Upper lobe of left lung (tissue), 6 donors: ENCODE data around the gene RAB8B. TPM values are rescaled to one million over a fixed set of nuclear protein-coding genes. Genes with fewer than 3 reads are reported as not detected.

Experiments
- ATAC-seq, 2 donors: fragments of 200-7000 bp; cut with Tn5 transposase; one replicate each; pipeline ENCODE4 v1.9.1; 2022; ENCODE audit warnings: mild to moderate bottlenecking in 2 of 2, moderate library complexity in 2 of 2; ENCODE audit not compliant: low FRiP score in 2 of 2
- DNase-seq, 2 donors: peaks; one replicate each; pipeline ENCODE4 v3.0.0-alpha.2; 2019 to 2020
- H3K27ac ChIP-seq, 4 donors: fragments of 200-600 bp; sonication (generic); one replicate each; pipeline ENCODE4 v1.5.1; 2016 to 2019
- H3K27me3 ChIP-seq, 4 donors: fragments of 200-600 bp; sonication (generic); one replicate each; pipeline ENCODE4 v1.5.1; 2017 to 2019
- H3K36me3 ChIP-seq, 4 donors: fragments of 200-600 bp; sonication (generic); one replicate each; pipeline ENCODE4 v1.5.1; 2016 to 2019
- H3K4me1 ChIP-seq, 4 donors: fragments of 200-600 bp; sonication (generic); one replicate each; pipeline ENCODE4 v1.5.1; 2018 to 2019
- H3K4me3 ChIP-seq, 4 donors: fragments of 200-600 bp; sonication (generic); one replicate each; pipeline ENCODE4 v1.5.1; 2017 to 2019; ENCODE audit warnings: mild to moderate bottlenecking in 2 of 4, moderate library complexity in 1 of 4
- H3K9me3 ChIP-seq, 4 donors: fragments of 200-600 bp; sonication (generic); one replicate each; pipeline ENCODE4 v1.5.1; 2018 to 2019
- CTCF ChIP-seq, 6 experiments: fragments of 450-650 bp in 4 of 6; fragments of 200-600 bp in 2 of 6; sonication (generic) in 2 of 6; IDR thresholded peaks; one replicate each; pipeline ENCODE4 v1.5.1; 2016 to 2019; ENCODE audit warnings: antibody characterized with exemption in 6 of 6
- EP300 ChIP-seq, 4 donors: sonication (generic); formaldehyde crosslinking; IDR thresholded peaks; one replicate each; pipeline ENCODE4 v1.5.1; 2017; ENCODE audit warnings: antibody characterized with exemption in 4 of 4, control low read depth in 2 of 4
- POLR2A ChIP-seq, 4 donors: fragments of 450-650 bp; IDR thresholded peaks; one replicate each; pipeline ENCODE4 v1.5.1; 2016 to 2017; ENCODE audit warnings: antibody characterized with exemption in 4 of 4, mild to moderate bottlenecking in 2 of 4
- POLR2AphosphoS5 ChIP-seq, 2 donors: sonication (generic); formaldehyde crosslinking; IDR thresholded peaks; one replicate each; pipeline ENCODE4 v1.5.1; 2017; ENCODE audit warnings: antibody characterized with exemption in 2 of 2
- WGBS, 2 donors: methylation state at CpG; one replicate each; pipeline ENCODE4 v1.1.5; 2017 to 2018; 5-methylcytosine and 5-hydroxymethylcytosine counted together
- total RNA-seq, 6 donors: library from RNA; depleted of rRNA in 4 of 6; stranded (reverse); fragments of >200 nt in 4 of 6; gene quantifications; one replicate each; pipeline versions ENCODE4 v1.1.0 to v1.2.1, GENCODE V29; 2016 to 2021
- donor health status: DM: no; HTN: no; CAD: no; lungs with moderate emphysema.
- donor health status: DM: no; HTN: yes; CAD: no; lungs with severe emphysema.

Gene RAB8B
- total RNA-seq, 6 donors from 2014 or later, result 10.2 to 54.8 (median 39.2) TPM

GRCh38 chr15:63157891-63158431 is 31.4 kb upstream of the RAB8B start:
- WGBS, 2 donors, result 7% methylated on average over 18 of the region's 18 CpGs
- peaks cover 0 to 27% (median 8%) of the 10 kb centered on the region in 4 donors for H3K36me3 ChIP-seq
- peak in 1 of 2 donors; percentile 55 for DNase-seq

GRCh38 chr15:63160638-63161037 is 28.8 kb upstream of the RAB8B start:
- no peak overlapping the region for H3K4me3 ChIP-seq
- no peaks in the 10 kb centered on the region for H3K27me3 ChIP-seq
- peaks cover 2 to 10% (median 7%) of the 10 kb centered on the region in 4 donors for H3K4me1 ChIP-seq
- no peak overlapping the region for H3K27ac ChIP-seq
- DNase-seq (no peak), ATAC-seq (no peak)
- H3K36me3 ChIP-seq, result no peaks in the 10 kb centered on the region
- TF ChIP-seq CTCF (IDR thresholded peaks at IDR 0.05) (no peak), POLR2AphosphoS5 (IDR thresholded peaks at IDR 0.05) (no peak), EP300 (IDR thresholded peaks at IDR 0.05) (no peak), POLR2A (IDR thresholded peaks at IDR 0.05) (no peak)
- no peaks in the 10 kb centered on the region for H3K9me3 ChIP-seq

More at GRCh38 chr15:63157891-63158431, 31.4 kb upstream of the RAB8B start:
- no peaks in the 10 kb centered on the region for H3K9me3 ChIP-seq
- H3K27me3 ChIP-seq, result no peaks in the 10 kb centered on the region
- peaks cover 8 to 19% (median 18%) of the 10 kb centered on the region in 4 donors for H3K4me1 ChIP-seq
- H3K4me3 ChIP-seq, result peak overlapping the region; percentile 71 to 91 (median 76)
- TF ChIP-seq POLR2A (IDR thresholded peaks at IDR 0.05), result no peak
- no peak for TF ChIP-seq EP300 (IDR thresholded peaks at IDR 0.05)
- TF ChIP-seq CTCF (IDR thresholded peaks at IDR 0.05), result no peak
- TF ChIP-seq POLR2AphosphoS5 (IDR thresholded peaks at IDR 0.05), result no peak
- ATAC-seq, result peak; percentile 72 to 86
- peak overlapping the region; percentile 96 to 99 (median 98) for H3K27ac ChIP-seq

- no peak for DNase-seq
- H3K27me3 ChIP-seq, result no peaks in the 10 kb centered on the region
- no peaks in the 10 kb centered on the region for H3K36me3 ChIP-seq
- ATAC-seq, result no peak
- TF ChIP-seq POLR2AphosphoS5 (IDR thresholded peaks at IDR 0.05), result no peak
- no peak for TF ChIP-seq EP300 (IDR thresholded peaks at IDR 0.05)
- no peak for TF ChIP-seq POLR2A (IDR thresholded peaks at IDR 0.05)
- no peak for TF ChIP-seq CTCF (IDR thresholded peaks at IDR 0.05)
- H3K4me1 ChIP-seq, result peaks cover 0 to 4% (median 0%) of the 10 kb centered on the region in 4 donors
- WGBS, 2 donors, result 87 to 97% methylated on average over 4 of the region's 4 CpGs
- H3K9me3 ChIP-seq, result no peaks in the 10 kb centered on the region
- H3K27ac ChIP-seq, result no peak overlapping the region
- no peak overlapping the region for H3K4me3 ChIP-seq
These were observed 26.2 kb upstream of the RAB8B start for GRCh38 chr15:63163217-63163616.

GRCh38 chr15:63165166-63165859 is 24.1 kb upstream of the RAB8B start:
- TF ChIP-seq EP300 (IDR thresholded peaks at IDR 0.05), result no peak
- TF ChIP-seq POLR2AphosphoS5 (IDR thresholded peaks at IDR 0.05), result no peak
- WGBS, 2 donors, result 88 to 91% methylated on average over 6 of the region's 6 CpGs
- DNase-seq, result no peak
- no peaks in the 10 kb centered on the region for H3K4me1 ChIP-seq
- H3K9me3 ChIP-seq, result no peaks in the 10 kb centered on the region
- H3K36me3 ChIP-seq, result no peaks in the 10 kb centered on the region
- no peak overlapping the region for H3K4me3 ChIP-seq
- H3K27me3 ChIP-seq, result no peaks in the 10 kb centered on the region
- no peak for ATAC-seq
- H3K27ac ChIP-seq, result no peak overlapping the region

- no peaks in the 10 kb centered on the region for H3K36me3 ChIP-seq
- H3K4me1 ChIP-seq, result no peaks in the 10 kb centered on the region
- no peaks in the 10 kb centered on the region for H3K9me3 ChIP-seq
- H3K4me3 ChIP-seq, result no peak overlapping the region
- H3K27me3 ChIP-seq, result no peaks in the 10 kb centered on the region
- DNase-seq (no peak), ATAC-seq (no peak)
- TF ChIP-seq EP300 (IDR thresholded peaks at IDR 0.05), result no peak
- TF ChIP-seq POLR2A (IDR thresholded peaks at IDR 0.05), result no peak
- peak in 2 of 6 experiments; percentile 8 to 19 for TF ChIP-seq CTCF (IDR thresholded peaks at IDR 0.05)
- TF ChIP-seq POLR2AphosphoS5 (IDR thresholded peaks at IDR 0.05), result no peak
- 70 to 90% methylated on average over 2 of the region's 2 CpGs for WGBS, 2 donors
- H3K27ac ChIP-seq, result no peak overlapping the region
These were observed 23.2 kb upstream of the RAB8B start for GRCh38 chr15:63166219-63166618.
